SU-DHL-6 (cell line): ENCODE measurements around the gene ACKR4.

Source experiments
- H2AFZ ChIP-seq: fragments of 200-600 bp; sonication (generic); 2 replicates; pipeline ENCODE4 v1.6.1; 2014; ENCODE audit warnings: low read depth, mild to moderate bottlenecking, moderate library complexity, mixed read lengths, antibody characterized with exemption, low read length; ENCODE audit not compliant: severe bottlenecking
- H3F3A ChIP-seq: fragments of 200-600 bp; shearing (Covaris generic); 2 replicates; pipeline ENCODE4 v1.6.0; 2016; ENCODE audit warnings: antibody characterized with exemption, mild to moderate bottlenecking; ENCODE audit not compliant: insufficient read depth
- H3K27ac ChIP-seq: fragments of 200-600 bp; sonication (generic); 2 replicates; pipeline ENCODE4 v1.5.1; 2016; ENCODE audit warnings: low read depth, mild to moderate bottlenecking, low read length, moderate library complexity, mixed read lengths
- H3K27me3 ChIP-seq: fragments of 200-600 bp; sonication (generic), shearing (Covaris generic); 2 replicates; pipeline ENCODE4 v1.6.0; 2014; ENCODE audit warnings: mild to moderate bottlenecking, low read length
- H3K36me3 ChIP-seq: fragments of 200-600 bp; sonication (generic); 2 replicates; pipeline ENCODE4 v1.6.1; 2014; ENCODE audit warnings: mild to moderate bottlenecking, low read length, mixed read lengths
- H3K4me2 ChIP-seq: fragments of 300-600, 200-600 bp; shearing (Covaris generic), sonication (generic); 2 replicates; pipeline ENCODE4 v1.6.0; 2014; ENCODE audit warnings: low read length, low read depth, mild to moderate bottlenecking; ENCODE audit not compliant: poor library complexity, severe bottlenecking
- H3K4me3 ChIP-seq: fragments of 200-600 bp; sonication (generic); 2 replicates; pipeline ENCODE4 v1.5.1; 2014; ENCODE audit warnings: antibody characterized with exemption, low read length, mild to moderate bottlenecking, mixed read lengths; ENCODE audit not compliant: insufficient read depth, poor library complexity, severe bottlenecking
- H3K79me2 ChIP-seq: fragments of 200-600 bp; sonication (generic); 2 replicates; pipeline ENCODE4 v1.6.1; 2014; ENCODE audit warnings: mild to moderate bottlenecking, low read length, moderate library complexity; ENCODE audit not compliant: insufficient read depth
- H3K9ac ChIP-seq: fragments of 200-600 bp; sonication (generic); 2 replicates; pipeline ENCODE4 v1.7.0; 2014; ENCODE audit warnings: mild to moderate bottlenecking, low read length
- H3K9me2 ChIP-seq: fragments of 200-600 bp; sonication (generic); replicated peaks from 2 replicates; pipeline ENCODE4 v1.6.1; 2014; ENCODE audit warnings: low read length; ENCODE audit not compliant: insufficient read depth
- H3K9me3 ChIP-seq: fragments of 200-600 bp; sonication (generic); 2 replicates; pipeline ENCODE4 v1.6.1; 2014; ENCODE audit warnings: low read length, mixed read lengths; ENCODE audit not compliant: insufficient read depth
- H4K20me1 ChIP-seq: fragments of 200-600 bp; sonication (generic); 2 replicates; pipeline ENCODE4 v1.6.1; 2014; ENCODE audit warnings: low read depth, mild to moderate bottlenecking, antibody characterized with exemption, low read length, moderate library complexity, mixed read lengths
- EZH2phosphoT487 ChIP-seq: fragments of 200-600 bp; sonication (generic), shearing (Covaris generic); conservative IDR thresholded peaks from 2 replicates; pipeline ENCODE4 v1.6.1; 2018; ENCODE audit warnings: mild to moderate bottlenecking, antibody characterized with exemption, low read length, moderate library complexity, mixed read lengths
- TF ChIP-seq, protein P1 (sequence below): fragments of 200-600 bp; sonication (generic); IDR thresholded peaks from one replicate; pipeline ENCODE4 v1.5.1; 2017; ENCODE audit warnings: antibody characterized with exemption, mild to moderate bottlenecking, low read length, moderate library complexity; ENCODE audit not compliant: insufficient read depth, poor library complexity, severe bottlenecking

ACKR4 gene

DNA sequence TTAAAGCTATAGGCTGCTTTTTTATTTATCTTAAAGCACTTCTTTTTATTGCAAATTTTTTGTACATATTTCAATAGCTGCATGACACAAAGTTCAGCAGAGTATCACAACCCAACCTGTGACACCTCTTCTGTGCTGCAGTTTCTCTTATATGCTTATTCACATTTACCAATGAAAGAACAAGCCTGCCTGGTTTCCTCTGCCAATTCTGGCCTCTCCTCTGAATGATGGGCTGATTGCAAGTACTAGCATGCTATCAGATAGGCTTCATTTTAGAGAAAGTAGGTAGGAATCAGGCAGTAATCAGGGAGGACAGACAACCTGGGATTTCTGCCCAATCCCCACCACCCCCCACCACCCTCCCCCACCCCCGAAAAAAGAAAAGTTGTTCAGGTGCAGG lies 26.6 kb downstream of the ACKR4 start:
- Histone ChIP-seq H3K27me3 (no peaks in the 10 kb centered on the region), H2AFZ (no peak overlapping the region), H3K79me2 (no peaks in the 10 kb centered on the region), H3K27ac (no peak overlapping the region), H3K9me2 (no peaks in the 10 kb centered on the region), H4K20me1 (no peaks in the 10 kb centered on the region), H3K9me3 (no peaks in the 10 kb centered on the region), H3K4me2 (no peak overlapping the region), H3K9ac (no peak overlapping the region), H3K4me3 (no peak overlapping the region), H3K36me3 (no peaks in the 10 kb centered on the region; the same call in 1 of the 2 replicates), H3F3A (no peaks in the 10 kb centered on the region)
- TF ChIP-seq EZH2phosphoT487, result no peak
- TF ChIP-seq, protein P1, sequence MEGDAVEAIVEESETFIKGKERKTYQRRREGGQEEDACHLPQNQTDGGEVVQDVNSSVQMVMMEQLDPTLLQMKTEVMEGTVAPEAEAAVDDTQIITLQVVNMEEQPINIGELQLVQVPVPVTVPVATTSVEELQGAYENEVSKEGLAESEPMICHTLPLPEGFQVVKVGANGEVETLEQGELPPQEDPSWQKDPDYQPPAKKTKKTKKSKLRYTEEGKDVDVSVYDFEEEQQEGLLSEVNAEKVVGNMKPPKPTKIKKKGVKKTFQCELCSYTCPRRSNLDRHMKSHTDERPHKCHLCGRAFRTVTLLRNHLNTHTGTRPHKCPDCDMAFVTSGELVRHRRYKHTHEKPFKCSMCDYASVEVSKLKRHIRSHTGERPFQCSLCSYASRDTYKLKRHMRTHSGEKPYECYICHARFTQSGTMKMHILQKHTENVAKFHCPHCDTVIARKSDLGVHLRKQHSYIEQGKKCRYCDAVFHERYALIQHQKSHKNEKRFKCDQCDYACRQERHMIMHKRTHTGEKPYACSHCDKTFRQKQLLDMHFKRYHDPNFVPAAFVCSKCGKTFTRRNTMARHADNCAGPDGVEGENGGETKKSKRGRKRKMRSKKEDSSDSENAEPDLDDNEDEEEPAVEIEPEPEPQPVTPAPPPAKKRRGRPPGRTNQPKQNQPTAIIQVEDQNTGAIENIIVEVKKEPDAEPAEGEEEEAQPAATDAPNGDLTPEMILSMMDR, result no peak

DNA sequence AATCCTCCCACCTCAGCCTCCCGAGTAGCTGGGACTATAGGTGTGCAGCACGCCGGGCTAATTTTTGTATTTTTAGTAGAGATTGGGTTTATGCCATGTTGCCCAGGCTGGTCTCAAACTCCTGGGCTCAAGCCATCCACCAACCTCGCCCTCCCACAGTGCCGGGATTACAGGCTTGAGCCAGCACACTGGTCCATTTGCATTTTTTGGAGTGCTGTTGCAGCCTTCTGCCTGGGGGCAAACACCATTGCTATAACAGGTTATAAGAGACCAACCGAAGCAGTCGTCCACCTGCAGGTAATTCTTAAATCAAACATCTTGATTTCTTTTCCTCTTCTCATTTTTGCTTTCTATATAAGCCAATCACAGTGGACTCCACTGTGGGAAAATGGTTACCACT lies 27.7 kb downstream of the ACKR4 start:
- Histone ChIP-seq H3K9me2 (no peaks in the 10 kb centered on the region), H2AFZ (no peak overlapping the region), H3K79me2 (no peaks in the 10 kb centered on the region), H3K9me3 (no peaks in the 10 kb centered on the region), H3K4me2 (no peak overlapping the region), H3K4me3 (no peak overlapping the region), H3F3A (no peaks in the 10 kb centered on the region), H4K20me1 (no peaks in the 10 kb centered on the region), H3K9ac (no peak overlapping the region), H3K27me3 (no peaks in the 10 kb centered on the region), H3K27ac (no peak overlapping the region), H3K36me3 (no peaks in the 10 kb centered on the region)
- TF ChIP-seq EZH2phosphoT487, result no peak
- TF ChIP-seq, protein P1, result no peak

DNA sequence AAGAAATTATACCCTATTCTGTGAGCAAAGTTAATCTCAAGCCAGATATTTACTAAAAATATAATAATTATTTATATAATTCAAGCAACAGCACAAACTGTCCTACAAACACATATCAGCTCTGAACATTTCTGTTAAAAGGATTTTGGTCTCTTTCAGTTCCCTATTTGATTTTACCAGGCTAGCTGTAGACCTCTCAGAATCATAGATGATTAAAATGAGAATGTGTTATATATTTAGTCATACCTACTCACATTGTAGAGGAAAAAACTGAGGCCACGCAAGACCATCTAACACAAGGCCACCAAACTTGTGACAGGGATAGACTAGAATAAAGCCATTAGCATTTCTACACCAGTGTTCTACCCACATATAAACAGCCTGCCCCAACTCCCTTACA lies 28.5 kb downstream of the ACKR4 start:
- TF ChIP-seq EZH2phosphoT487, result no peak
- no peak overlapping the region for H3K27ac ChIP-seq
- H3K9me2 ChIP-seq, result no peaks in the 10 kb centered on the region
- no peak overlapping the region for H3K4me3 ChIP-seq
- no peaks in the 10 kb centered on the region for H3F3A ChIP-seq
- H4K20me1 ChIP-seq, result no peaks in the 10 kb centered on the region
- no peak overlapping the region for H3K4me2 ChIP-seq
- H3K9me3 ChIP-seq, result no peaks in the 10 kb centered on the region
- H3K27me3 ChIP-seq, result no peaks in the 10 kb centered on the region
- H3K36me3 ChIP-seq, result no peaks in the 10 kb centered on the region
- H3K9ac ChIP-seq, result no peak overlapping the region
- no peak overlapping the region for H2AFZ ChIP-seq
- no peaks in the 10 kb centered on the region for H3K79me2 ChIP-seq

DNA sequence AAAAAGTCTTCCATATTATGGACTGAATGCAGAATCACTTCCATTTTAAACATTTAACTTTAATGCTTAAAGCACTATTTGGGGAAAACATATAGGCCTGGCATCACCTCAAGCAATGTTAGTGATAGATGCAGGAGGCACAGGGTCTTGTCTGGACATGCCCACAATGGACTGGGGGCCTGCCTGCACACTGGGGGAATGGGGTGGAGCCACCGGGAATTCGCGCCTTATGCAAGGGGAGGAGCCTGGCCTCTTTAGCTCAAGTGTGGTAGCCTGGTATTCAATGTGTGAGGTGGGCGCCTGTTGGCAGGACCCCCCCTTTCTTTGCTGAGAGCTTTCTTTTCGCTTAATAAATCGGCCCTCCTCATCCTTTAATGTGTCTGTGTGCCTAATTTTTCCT lies 29.9 kb downstream of the ACKR4 start:
- H2AFZ ChIP-seq, result no peak overlapping the region
- TF ChIP-seq, protein P1, result no peak
- no peak for TF ChIP-seq EZH2phosphoT487
- no peak overlapping the region for H3K4me3 ChIP-seq
- no peaks in the 10 kb centered on the region for H4K20me1 ChIP-seq
- no peak overlapping the region for H3K9ac ChIP-seq
- H3K4me2 ChIP-seq, result no peak overlapping the region
- H3K9me3 ChIP-seq, result no peaks in the 10 kb centered on the region
- H3K9me2 ChIP-seq, result no peaks in the 10 kb centered on the region
- H3K27me3 ChIP-seq, result no peaks in the 10 kb centered on the region
- H3K79me2 ChIP-seq, result no peaks in the 10 kb centered on the region
- H3F3A ChIP-seq, result no peaks in the 10 kb centered on the region
- no peak overlapping the region for H3K27ac ChIP-seq
- no peaks in the 10 kb centered on the region for H3K36me3 ChIP-seq
